IPS-18c (cell line): Measurements from ENCODE around the gene PRKCZ.

Source experiments
- H3K4me3 ChIP-seq: 2 replicates; pipeline ENCODE4 v1.7.0; 2013; ENCODE audit warnings: low read depth, mild to moderate bottlenecking, low read length, moderate library complexity; ENCODE audit not compliant: insufficient read depth
- H3K9me3 ChIP-seq: one replicate; pipeline ENCODE4 v1.6.1; 2013; ENCODE audit warnings: mild to moderate bottlenecking, low read length, moderate library complexity; ENCODE audit not compliant: control insufficient read depth, insufficient read depth

PRKCZ gene

DNA sequence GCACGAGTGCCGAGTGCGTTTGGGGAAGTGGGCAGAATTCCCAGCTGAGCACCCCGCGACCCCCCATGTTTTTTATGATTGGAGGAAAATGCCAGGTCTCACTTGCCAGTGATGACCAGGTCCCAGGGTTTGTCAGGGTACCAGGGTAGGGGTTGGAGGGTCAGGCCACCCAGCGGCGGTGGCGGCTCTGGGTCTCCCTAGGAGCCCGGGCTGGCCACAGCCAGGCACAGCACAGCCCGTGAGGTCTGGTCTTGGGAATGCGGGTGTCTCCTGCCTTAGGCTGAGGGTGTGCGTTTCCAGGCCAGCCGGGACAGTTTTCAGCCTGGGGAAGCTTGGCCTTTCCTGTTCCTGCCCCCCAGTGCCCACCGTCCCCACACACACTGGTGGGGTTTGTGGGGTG lies 22.7 kb downstream of the PRKCZ start:
- Histone ChIP-seq H3K4me3 (no peak overlapping the region), H3K9me3 (peaks cover 1% of the 10 kb centered on the region)

DNA sequence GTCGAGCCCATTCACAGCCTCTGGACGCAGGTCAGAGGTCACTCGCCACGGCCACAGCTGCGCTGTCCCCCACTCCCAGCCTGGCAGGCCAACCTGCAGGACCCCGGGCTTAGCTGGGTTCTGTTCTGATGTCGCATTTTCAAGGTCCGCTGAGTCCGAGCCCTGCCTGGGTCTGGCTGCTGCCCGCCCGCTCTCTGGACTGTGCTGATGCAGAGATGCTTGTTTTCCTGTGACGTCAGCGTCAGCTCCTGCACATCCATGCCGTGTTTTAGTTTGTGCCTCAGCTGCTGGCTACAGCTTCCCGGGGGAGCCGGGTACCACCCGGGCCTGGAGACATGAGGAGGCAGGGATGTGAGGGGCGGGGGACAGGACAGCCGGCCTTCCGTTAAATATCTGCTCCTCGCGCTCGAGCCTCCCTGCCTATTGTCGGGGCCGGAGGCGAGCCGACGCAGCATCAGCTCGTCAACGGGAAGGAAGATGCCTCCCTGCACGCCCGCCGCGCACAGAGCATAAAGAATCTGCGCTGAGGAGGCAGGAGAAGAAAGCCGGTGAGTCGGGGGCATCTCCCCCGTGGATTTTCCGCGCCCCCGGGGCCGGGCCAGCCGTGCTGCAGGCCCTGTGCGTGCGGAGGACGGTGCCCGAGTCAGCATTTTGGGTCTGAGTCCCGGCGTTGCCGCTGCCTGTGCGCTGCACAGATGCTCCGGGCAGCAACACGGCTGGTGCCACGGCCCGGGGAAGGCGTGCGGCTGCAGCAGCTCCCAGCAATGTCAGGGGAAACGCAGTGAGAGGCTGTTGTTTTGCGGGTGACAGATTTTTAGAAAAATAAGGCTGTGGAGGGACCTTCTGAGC lies 23.4 kb downstream of the PRKCZ start:
- Histone ChIP-seq H3K9me3 (peaks cover 5% of the 10 kb centered on the region), H3K4me3 (no peak overlapping the region)

DNA sequence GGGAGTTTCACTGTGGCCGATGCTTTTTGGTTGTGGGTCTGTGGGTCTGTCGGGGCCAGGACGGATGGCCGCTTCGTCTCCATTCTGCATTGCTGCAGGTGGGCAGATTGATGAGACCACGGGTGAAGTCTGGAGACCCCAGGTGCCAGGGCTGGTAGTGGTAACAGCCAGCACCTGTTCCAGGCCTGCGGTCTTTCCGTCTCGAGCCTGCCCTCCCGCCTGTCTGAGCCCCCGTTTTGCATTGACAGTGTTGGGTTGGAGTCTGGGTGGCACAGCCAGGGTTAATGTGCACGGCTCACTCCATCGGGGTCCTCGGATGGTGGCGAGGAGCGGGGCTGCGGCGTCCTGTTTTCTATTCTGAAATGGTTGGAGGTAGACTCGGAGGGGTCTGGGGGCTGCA lies 24.2 kb downstream of the PRKCZ start:
- Histone ChIP-seq H3K9me3 (peaks cover 6% of the 10 kb centered on the region), H3K4me3 (no peak overlapping the region)

DNA sequence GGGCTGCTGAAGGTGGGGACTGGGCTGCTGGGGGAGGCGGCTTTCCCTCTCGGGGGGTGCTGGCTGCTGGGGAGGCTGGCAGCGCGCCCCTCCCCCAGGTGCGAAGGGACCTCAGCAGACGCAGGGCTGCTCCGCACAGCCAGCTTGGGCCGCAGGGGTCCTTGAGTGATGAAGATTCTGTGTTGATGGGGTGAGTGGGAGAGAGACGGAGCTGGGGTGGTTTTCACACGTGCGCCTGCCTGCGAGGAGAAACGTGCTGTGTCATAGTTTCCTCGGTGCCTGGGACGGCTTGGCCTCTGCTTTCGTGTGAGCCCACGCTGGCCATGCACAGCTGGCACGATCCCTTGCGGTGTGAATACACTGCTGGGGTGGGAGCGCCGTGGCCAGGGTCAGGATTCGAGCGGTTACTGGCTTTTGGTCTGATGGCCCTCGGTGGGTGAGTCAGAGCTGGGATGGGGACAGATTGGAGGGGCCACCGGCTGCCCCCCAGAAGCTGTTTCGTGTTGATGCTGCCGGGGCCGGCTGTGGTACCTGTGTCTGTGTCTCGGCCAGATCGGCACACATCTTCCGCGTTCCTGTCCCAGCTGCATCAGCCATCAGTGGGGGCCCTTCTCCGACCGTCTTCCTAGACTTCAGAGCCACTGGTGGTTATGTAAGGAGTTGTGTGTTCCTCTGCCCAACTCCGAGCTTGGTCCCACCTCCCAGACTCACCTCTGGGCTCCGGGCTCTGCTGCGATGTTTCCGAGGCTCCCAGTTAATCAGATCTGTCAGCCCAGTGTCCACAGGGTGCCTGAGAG lies 24.9 kb downstream of the PRKCZ start:
- H3K4me3 ChIP-seq: no peak overlapping the region
- peaks cover 6% of the 10 kb centered on the region for H3K9me3 ChIP-seq

DNA sequence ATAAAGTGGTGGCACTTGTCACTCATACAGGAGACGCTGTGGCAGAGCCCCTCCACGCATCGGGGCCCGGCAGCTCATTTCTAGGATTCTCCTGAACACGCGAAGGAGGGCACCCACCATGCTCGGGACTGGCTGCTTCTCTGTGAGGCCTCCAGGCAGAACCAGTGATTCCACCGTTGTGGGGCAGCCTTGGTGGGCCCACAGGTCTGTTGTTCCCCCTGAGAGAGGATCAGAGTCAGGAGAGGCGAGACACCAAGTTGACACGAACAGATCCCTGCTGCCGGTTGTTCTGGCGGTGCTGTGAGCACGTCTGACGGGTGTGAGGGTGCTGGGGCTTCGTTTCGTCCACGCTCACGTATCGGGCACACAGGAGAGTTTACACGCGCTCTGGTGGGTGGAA lies 26.6 kb downstream of the PRKCZ start:
- H3K4me3 ChIP-seq: no peak overlapping the region
- peaks cover 6% of the 10 kb centered on the region for H3K9me3 ChIP-seq

DNA sequence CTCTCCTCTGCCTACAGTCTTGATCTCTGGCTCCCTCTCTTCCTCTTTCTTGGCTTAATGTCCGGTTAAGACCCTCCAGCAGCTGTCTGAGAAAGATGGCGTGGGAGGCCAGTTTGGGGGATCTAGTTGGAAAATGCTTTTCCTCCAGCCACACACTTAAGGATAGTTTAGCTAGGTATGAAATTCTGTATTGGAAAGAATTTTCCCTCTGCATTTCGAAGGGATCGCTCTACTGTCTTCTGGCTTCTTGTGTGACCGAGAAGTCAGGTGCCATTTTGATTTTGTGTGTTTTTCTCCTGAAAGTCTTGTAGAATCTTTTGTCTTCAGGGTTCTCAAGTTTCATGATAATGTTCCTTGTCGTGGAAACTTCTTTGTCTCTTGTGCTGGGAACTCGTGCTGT lies 28.0 kb downstream of the PRKCZ start:
- H3K4me3 ChIP-seq: no peak overlapping the region

DNA sequence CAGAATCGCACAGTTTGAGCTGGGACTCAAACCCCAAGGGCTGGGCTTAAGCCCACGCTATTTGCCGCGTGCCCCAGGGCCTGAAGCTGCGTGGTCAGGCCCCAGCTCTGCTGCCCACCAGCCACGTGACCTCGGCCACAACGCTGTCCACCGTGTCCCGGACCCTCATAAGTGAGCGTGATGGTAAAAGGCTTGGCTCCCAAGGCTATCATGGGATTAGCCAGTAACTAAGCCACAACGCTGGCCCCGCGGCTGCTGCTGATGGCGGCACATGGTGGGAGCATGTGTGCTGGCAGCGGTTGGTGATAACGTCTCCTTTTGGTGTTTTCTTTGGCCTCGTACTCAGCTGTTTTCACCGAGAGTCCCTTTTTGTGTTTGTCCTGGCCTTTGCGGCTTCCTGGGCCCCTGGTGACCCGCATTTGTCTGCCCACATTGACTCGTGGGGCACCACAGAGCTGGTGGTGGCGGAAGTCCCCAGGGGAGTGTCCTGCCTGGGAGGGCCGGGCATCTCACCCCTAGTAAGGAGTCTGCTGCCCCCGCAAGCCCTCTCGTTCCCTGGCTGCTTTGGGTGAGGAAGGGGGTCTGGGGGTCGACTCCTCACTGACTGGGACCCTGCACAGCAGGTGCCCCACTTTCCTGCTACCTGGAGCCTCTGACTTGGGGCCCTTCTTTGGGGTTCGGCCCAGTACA lies 29.3 kb downstream of the PRKCZ start:
- H3K4me3 ChIP-seq: no peak overlapping the region
- peaks cover 6% of the 10 kb centered on the region for H3K9me3 ChIP-seq

More for the DNA sequence above, 28.0 kb downstream of the PRKCZ start:
- peaks cover 6% of the 10 kb centered on the region for H3K9me3 ChIP-seq

DNA sequence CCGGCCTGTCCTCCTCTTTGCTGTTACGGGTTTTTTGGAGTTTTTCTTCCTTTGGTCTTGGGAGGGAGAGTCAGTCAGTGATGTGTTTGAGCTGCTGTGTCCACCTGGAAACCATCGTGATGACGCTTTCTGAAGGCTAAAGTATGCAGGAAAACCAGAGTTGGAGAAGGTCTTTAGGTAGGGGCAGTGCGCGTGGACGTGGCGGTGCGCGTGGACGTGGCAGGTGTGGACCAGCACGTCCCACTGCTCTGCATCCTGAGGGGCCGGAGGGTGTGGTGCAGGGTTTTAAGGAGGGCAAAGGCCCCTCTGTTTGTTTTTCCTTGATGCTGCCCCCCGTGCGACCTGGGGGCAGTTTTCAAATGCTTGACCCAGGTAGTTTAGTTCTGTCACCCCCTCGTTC lies 29.9 kb downstream of the PRKCZ start:
- peaks cover 6% of the 10 kb centered on the region for H3K9me3 ChIP-seq
- H3K4me3 ChIP-seq: no peak overlapping the region

DNA sequence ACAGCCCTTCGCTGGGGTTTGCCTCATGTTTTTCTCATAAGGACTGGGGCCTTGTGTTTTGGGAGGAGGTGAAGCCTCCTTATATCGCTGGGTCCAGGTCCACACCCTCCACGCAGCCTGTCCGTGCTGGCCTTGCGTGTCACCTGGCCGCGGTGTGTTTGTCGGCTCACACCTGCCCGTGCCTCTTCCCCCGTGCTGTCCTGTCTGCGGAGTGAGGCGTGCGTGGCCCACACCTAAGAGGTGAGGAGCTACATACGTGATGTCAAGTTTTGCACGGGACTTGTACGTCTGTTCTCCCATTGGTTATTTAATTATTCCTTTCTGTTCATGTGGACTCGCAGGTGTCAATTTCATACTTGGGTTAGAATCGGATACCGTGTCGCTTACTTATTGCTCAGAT lies 30.7 kb downstream of the PRKCZ start:
- Histone ChIP-seq H3K9me3 (peaks cover 6% of the 10 kb centered on the region), H3K4me3 (no peak overlapping the region)

DNA sequence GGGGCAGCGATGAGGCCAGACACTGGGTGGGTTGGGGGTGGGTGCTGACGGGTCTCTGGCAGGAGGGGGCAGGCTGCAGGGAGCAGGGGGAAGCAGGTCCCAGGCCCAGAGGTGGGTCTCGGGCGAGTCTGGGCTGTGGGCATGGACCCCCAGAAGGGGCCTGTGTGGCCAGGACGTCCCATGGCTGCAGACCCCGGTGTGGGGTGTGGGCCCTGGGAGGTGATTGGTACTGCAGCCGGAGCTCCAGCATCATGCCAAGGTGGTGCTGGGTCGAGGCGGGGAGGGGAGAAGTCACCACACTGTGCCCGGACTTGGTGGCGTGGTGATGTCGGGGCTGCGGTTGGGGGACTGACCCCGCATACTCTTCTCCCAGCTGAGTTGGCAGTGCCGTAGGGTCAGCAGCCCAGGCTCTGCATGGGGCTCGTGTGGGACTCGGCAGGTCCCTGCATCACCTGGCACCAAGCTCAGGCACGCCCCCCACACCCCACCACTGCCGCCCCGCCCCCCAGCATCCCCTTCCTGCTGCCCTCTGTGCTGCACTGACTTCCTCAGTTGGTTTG lies 31.2 kb downstream of the PRKCZ start:
- no peak overlapping the region for H3K4me3 ChIP-seq
- H3K9me3 ChIP-seq: peaks cover 6% of the 10 kb centered on the region

DNA sequence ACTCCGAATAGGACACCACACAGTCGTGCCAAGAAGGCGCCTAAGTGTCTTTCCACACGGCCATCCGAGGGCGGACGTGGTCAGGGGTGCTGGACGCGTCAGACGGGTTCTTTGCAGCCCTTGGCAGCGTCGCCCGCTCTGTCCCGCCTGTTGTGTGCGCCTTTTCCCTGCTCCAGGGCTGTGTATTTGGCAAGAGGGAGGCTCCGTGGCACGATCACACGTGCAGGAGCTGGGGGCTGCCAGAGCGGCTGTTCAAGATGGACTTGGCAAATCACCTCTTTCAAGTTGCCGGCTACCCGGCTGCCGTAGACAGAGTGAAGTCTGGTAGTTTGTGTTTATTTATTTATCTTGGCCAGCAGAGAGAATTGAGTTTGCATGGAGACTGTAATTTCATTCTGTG lies 31.9 kb downstream of the PRKCZ start:
- H3K4me3 ChIP-seq: no peak overlapping the region
- H3K9me3 ChIP-seq: peaks cover 6% of the 10 kb centered on the region

DNA sequence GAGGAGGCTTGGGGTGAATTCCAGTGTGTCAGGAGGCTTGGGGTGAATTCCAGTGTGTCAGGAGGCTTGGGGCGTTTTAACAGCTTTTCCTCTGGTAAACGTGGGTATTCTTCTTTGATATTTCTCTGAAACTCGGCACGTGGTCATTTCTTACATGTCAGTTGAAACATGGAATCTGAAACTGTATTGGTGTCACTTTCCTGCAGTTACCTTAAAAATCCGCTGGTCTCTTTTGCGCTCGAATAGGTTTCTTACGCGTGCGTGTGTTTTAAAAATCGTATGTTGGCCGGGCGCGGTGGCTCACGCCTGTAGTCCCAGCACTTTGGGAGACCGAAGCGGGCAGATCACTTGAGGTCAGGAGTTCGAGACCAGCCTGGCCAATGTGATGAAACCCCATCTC lies 33.5 kb downstream of the PRKCZ start:
- no peak overlapping the region for H3K4me3 ChIP-seq
- peaks cover under 1% of the 10 kb centered on the region for H3K9me3 ChIP-seq

DNA sequence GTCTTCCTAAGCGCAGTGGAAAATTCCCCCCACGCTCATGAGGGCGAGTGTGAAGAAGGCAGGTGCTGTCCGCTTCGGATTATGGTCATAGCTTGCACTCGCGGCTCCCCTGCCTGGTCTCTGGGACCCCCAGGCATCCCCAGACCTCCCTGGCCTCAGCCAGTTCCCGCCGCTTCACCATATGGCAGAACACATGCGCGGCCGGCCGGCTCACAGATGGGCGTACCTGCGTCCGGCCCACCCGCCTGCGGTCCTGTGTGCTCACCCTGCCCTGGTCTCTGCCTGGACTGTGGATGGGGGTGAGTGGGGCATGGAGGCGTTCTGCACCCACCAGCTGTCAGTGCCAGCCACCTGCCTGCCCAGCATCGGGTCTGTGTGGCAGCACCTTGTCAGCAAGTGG lies 34.1 kb downstream of the PRKCZ start:
- H3K4me3 ChIP-seq: no peak overlapping the region

DNA sequence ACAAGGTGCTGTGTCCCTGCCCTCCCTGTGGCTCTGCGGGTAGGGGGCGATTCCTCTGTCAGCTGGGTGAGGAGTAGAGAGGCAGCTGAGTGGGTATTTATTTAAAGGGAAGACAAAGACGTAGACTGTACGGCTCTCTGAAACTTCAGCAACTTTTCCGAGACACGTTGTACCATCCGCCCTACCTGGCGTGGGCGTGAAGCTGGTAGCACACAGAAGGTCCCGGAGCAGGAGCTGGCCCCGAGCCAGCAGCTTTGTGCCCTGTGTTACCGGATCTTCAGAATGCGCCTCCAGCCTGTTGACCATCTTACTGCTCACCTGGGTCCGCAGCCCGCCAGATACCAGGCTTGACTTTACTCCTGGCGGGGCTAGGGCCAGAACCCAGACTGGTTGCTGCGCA lies 34.9 kb downstream of the PRKCZ start:
- no peak overlapping the region for H3K4me3 ChIP-seq
- H3K9me3 ChIP-seq: peaks cover 2% of the 10 kb centered on the region

More for the DNA sequence above, 34.1 kb downstream of the PRKCZ start:
- H3K9me3 ChIP-seq: peaks cover under 1% of the 10 kb centered on the region

DNA sequence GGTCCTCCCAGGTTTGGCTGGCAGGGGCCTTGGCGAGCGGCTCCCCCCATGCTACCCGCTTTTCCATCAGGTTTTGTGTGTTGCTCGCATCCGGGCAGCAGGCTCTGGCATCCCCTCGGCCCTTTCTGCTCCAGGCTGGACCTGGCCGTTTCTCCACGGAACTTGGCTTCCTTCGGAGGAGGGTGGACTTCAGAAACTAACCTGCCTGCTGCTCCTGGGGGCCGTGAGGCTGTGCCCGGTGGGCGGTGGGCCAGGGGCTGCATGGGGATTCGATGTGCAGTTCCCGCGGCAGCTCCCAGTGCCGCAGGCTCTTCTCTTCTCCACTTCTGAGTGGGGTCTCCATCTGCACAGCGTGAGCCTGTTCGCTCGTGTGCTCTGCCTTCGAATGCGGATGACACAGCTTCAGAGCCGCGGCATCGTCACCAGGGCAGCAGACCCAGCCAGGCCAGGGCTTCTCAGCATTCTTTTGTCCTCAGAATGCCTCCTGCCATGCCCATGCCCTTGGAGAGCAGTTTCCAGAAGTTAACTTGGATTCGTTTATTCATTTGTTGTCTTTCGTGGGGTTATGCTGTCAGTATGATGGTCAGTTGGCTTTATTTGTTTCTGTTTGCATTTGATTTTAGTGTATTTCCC lies 36.4 kb downstream of the PRKCZ start:
- Histone ChIP-seq H3K4me3 (no peak overlapping the region), H3K9me3 (peaks cover 2% of the 10 kb centered on the region)

DNA sequence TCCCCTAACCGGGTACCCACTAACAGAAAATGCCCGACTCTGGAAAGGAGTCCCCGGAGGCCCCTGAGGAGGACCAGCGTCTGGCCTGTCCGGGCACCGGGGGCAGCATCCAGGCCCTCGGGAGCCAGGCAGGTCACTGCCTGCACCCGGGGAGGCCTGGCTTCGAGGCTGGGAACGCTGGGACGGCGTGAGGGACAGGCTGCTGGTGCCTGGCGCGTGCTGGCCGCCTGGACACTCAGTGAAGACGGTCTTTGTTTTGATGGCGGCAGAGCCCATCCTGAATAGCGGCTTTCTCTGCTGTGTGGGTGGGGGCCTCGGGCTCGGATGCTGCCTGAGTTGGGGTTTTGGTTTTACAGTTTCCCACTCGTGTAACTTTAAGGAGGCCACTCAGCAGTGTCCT lies 37.6 kb downstream of the PRKCZ start:
- Histone ChIP-seq H3K4me3 (no peak overlapping the region), H3K9me3 (peaks cover 2% of the 10 kb centered on the region)

DNA sequence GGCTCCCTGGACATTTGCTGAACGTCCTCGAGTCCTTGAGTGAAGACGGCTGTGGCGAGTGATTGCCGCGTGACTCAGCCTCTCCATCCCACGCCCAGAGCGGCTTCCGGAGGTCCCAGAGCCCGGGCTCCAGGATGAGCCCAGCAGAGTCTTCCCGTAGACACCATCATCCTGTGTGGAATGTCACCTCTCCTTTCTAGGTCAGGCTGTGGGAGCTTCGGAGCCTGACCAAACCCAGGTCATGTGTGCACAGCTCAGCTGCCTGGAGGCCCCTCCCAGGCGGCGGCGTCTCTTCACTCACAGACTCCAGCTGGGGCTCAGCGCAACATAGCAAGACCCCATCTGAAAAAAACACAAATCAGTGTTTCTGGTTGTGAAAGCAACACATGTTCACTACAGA lies 38.2 kb downstream of the PRKCZ start:
- Histone ChIP-seq H3K9me3 (peaks cover 2% of the 10 kb centered on the region), H3K4me3 (no peak overlapping the region)
